ENCODE data around the gene SUMO4. TPM values are rescaled to one million over a fixed set of nuclear protein-coding genes. Genes with fewer than 3 reads are reported as not detected.

Gene SUMO4
- total RNA-seq, 6 donors from 2014 or later, result 1.9 to 8.4 (median 3.5) TPM

- Histone ChIP-seq H3K4me3 (no peak overlapping the region), H3K4me1 (peaks cover 0 to 1% (median 0%) of the 10 kb centered on the region in 4 donors), H3K27me3 (no peaks in the 10 kb centered on the region), H3K36me3 (no peaks in the 10 kb centered on the region), H3K27ac (no peak overlapping the region), H3K9me3 (no peaks in the 10 kb centered on the region)
- ATAC-seq (ENCODE audit: low FRiP score in 2 of 2), result no peak
- TF ChIP-seq POLR2AphosphoS5 (IDR thresholded peaks at IDR 0.05) (no peak), POLR2A (IDR thresholded peaks at IDR 0.05) (no peak), CTCF (IDR thresholded peaks at IDR 0.05) (no peak), EP300 (IDR thresholded peaks at IDR 0.05) (no peak)
- 86 to 87% methylated on average over 3 of the region's 3 CpGs for WGBS, 2 donors
- DNase-seq, result no peak
Measured at GRCh38 chr6:149437212-149437611, 37.1 kb downstream of the SUMO4 start.

- 68 to 84% methylated on average over 3 of the region's 3 CpGs for WGBS, 2 donors
- Histone ChIP-seq H3K27ac (no peak overlapping the region), H3K27me3 (no peaks in the 10 kb centered on the region), H3K9me3 (no peaks in the 10 kb centered on the region), H3K4me1 (no peaks in the 10 kb centered on the region), H3K36me3 (no peaks in the 10 kb centered on the region), H3K4me3 (no peak overlapping the region)
- TF ChIP-seq CTCF (IDR thresholded peaks at IDR 0.05) (no peak), POLR2AphosphoS5 (IDR thresholded peaks at IDR 0.05) (no peak), POLR2A (IDR thresholded peaks at IDR 0.05) (no peak), EP300 (IDR thresholded peaks at IDR 0.05) (no peak)
- ATAC-seq (ENCODE audit: low FRiP score in 2 of 2), result no peak
- DNase-seq, result no peak
Measured at GRCh38 chr6:149438855-149439254, 38.8 kb downstream of the SUMO4 start.

- ATAC-seq (ENCODE audit: low FRiP score in 2 of 2) (no peak), DNase-seq (no peak)
- H3K4me3 ChIP-seq, result no peak overlapping the region
- WGBS, 2 donors, result 92 to 93% methylated on average over 1 of the region's 1 CpG
- H3K36me3 ChIP-seq, result no peaks in the 10 kb centered on the region
- no peaks in the 10 kb centered on the region for H3K9me3 ChIP-seq
- TF ChIP-seq CTCF (IDR thresholded peaks at IDR 0.05), result no peak
- no peak for TF ChIP-seq EP300 (IDR thresholded peaks at IDR 0.05)
- TF ChIP-seq POLR2A (IDR thresholded peaks at IDR 0.05), result no peak
- no peak for TF ChIP-seq POLR2AphosphoS5 (IDR thresholded peaks at IDR 0.05)
- no peaks in the 10 kb centered on the region for H3K4me1 ChIP-seq
- H3K27me3 ChIP-seq, result no peaks in the 10 kb centered on the region
- H3K27ac ChIP-seq, result no peak overlapping the region
Measured at GRCh38 chr6:149439626-149440025, 39.6 kb downstream of the SUMO4 start.

- no peaks in the 10 kb centered on the region for H3K4me1 ChIP-seq
- no peak for TF ChIP-seq POLR2A (IDR thresholded peaks at IDR 0.05)
- TF ChIP-seq EP300 (IDR thresholded peaks at IDR 0.05), result no peak
- TF ChIP-seq POLR2AphosphoS5 (IDR thresholded peaks at IDR 0.05), result no peak
- no peak for TF ChIP-seq CTCF (IDR thresholded peaks at IDR 0.05)
- H3K27me3 ChIP-seq, result no peaks in the 10 kb centered on the region
- DNase-seq, result no peak
- H3K36me3 ChIP-seq, result no peaks in the 10 kb centered on the region
- ATAC-seq (ENCODE audit: low FRiP score in 2 of 2), result no peak
- no peak overlapping the region for H3K4me3 ChIP-seq
- H3K9me3 ChIP-seq, result no peaks in the 10 kb centered on the region
- H3K27ac ChIP-seq, result no peak overlapping the region
- 84% methylated on average over 16 of the region's 16 CpGs for WGBS, 2 donors
Measured at GRCh38 chr6:149440735-149441671, 40.9 kb downstream of the SUMO4 start.
